Measurements from ENCODE around the gene GDF10. TPM values are rescaled to one million over a fixed set of nuclear protein-coding genes. Genes with fewer than 3 reads are reported as not detected.
A peak's percentile ranks its signal among the peaks of the same experiment; 100 is the strongest.

The GDF10 gene
- 0.19 and 0.25 TPM in 2 replicates for total RNA-seq (2021; fragmentation: NEBNext Ultra II Directional; extraction: Animal tissue kit (Norgen Biotek cat#: 25700))
- polyA plus RNA-seq (2011; rRNA removed): 0.27 and 0.32 TPM in 2 replicates
- polyA plus RNA-seq (2011; cell fraction: cytosol; rRNA removed): 0.08 TPM
- polyA plus RNA-seq (2011; cell fraction: nucleus; rRNA removed): 0.21 TPM
- 0.14 to 0.24 TPM (median 0.20 TPM) in 4 replicates for polyA plus RNA-seq (2012, experiment 1 of 2)
- 0.26 TPM for polyA plus RNA-seq (2012, experiment 2 of 2)
- polyA plus RNA-seq (2013, experiment 1 of 2): 0.28 TPM
- polyA plus RNA-seq (2013, experiment 2 of 2): 0.24 TPM
- 0.10 TPM in 1 of 2 replicates, not detected in the other for polyA minus RNA-seq (2011; rRNA and poly(A)+ RNA removed)
- not detected for polyA minus RNA-seq (2011; cell fraction: cytosol; rRNA and poly(A)+ RNA removed)
- polyA minus RNA-seq (2011; cell fraction: nucleus; rRNA and poly(A)+ RNA removed): not detected
- long read RNA-seq, experiment 1: 0 reads
- long read RNA-seq, experiment 2: 0 reads

GRCh38 chr10:47299611-47300428 lies at the start of gene GDF10:
TSS of gene GDF10 (plus strand) at chr10:47300197. CDS start at chr10:47300652, 455 bp downstream.
- FAIRE-seq (no peak), DNase-seq (ENCODE audit: low read depth in 1 of 2, low spot score in 2 of 2) (peak in 1 of 2 experiments; percentile 59)
- no peak within 1 kb of the TSS for H2BK120ac ChIP-seq (replicated peaks; ENCODE audit: low read depth, low read length)
- H2AFZ ChIP-seq (ENCODE audit: low read length): peak within 1 kb of the TSS; percentile 26; the same call in 1 of the 2 replicates
- H3K23ac ChIP-seq (ENCODE audit: insufficient read length): no peak within 1 kb of the TSS
- H3K4ac ChIP-seq (replicated peaks; ENCODE audit: insufficient read length, low read depth, low read length): no peak within 1 kb of the TSS
- no peak within 1 kb of the TSS for H3K18ac ChIP-seq (ENCODE audit: extremely low read depth, low read length)
- peak within 1 kb of the TSS; percentile 45 to 64 (median 49) for H3K4me3 ChIP-seq (ENCODE audit: extremely low read depth in 1 of 4, insufficient read depth in 2 of 4, low read depth in 3 of 4, low read length in 4 of 4)
- no peak within 1 kb of the TSS for H4K5ac ChIP-seq (ENCODE audit: insufficient read length, low read depth, low read length)
- WGBS, 2 experiments (ENCODE audit: extremely low coverage in 1 of 2, insufficient coverage in 1 of 2, insufficient read length in 1 of 2, insufficient replicate concordance in 2 of 2, low coverage in 1 of 2, low lambda C conversion rate in 2 of 2, missing lambda C conversion rate in 1 of 2): 10% methylated on average over 47 of the region's 64 CpGs; no CpG with 5 or more reads in 1 of the 2 experiments
- no peak within 1 kb of the TSS for H4K8ac ChIP-seq (ENCODE audit: extremely low read depth, insufficient read depth, low read length)
- H3K9me3 ChIP-seq (ENCODE audit: insufficient read depth in 2 of 2, low read depth in 1 of 2, low read length in 1 of 2): no peaks in the 10 kb centered on the region
- peaks cover 4 to 42% (median 34%) of the 10 kb centered on the region in 4 experiments for H3K27me3 ChIP-seq (replicated peaks in 1 of 4; ENCODE audit: control insufficient read depth in 3 of 4, extremely low read depth in 1 of 4, insufficient read depth in 3 of 4, low read length in 3 of 4)
- H2BK15ac ChIP-seq (ENCODE audit: low read length): no peak within 1 kb of the TSS
- H3K4me1 ChIP-seq (replicated peaks in 1 of 4; ENCODE audit: control insufficient read depth in 3 of 4, insufficient read depth in 4 of 4, low read length in 3 of 4): peaks cover 0 to 4% (median 2%) of the 10 kb centered on the region in 4 experiments; a peak in 1 of 7 replicates
- peaks cover 11% of the 10 kb centered on the region; the same call in 1 of the 2 replicates for H3K23me2 ChIP-seq (ENCODE audit: low read depth, low read length)
- H3K79me2 ChIP-seq (ENCODE audit: control insufficient read depth in 1 of 2, insufficient read depth in 2 of 2, low read length in 2 of 2): no peaks in the 10 kb centered on the region
- H2BK5ac ChIP-seq (ENCODE audit: low read depth, low read length): no peak within 1 kb of the TSS
- H3K14ac ChIP-seq (ENCODE audit: insufficient read length): no peak within 1 kb of the TSS
- no peaks in the 10 kb centered on the region for H3K36me3 ChIP-seq (ENCODE audit: control insufficient read depth in 2 of 4, insufficient read depth in 4 of 4, low read length in 3 of 4)
- H3K27ac ChIP-seq (ENCODE audit: low read depth, low read length): no peak within 1 kb of the TSS
- no peaks in the 10 kb centered on the region for H3K79me1 ChIP-seq (ENCODE audit: low read depth, low read length)
- no peak within 1 kb of the TSS for H3K9ac ChIP-seq (replicated peaks in 1 of 4; ENCODE audit: extremely low read depth in 1 of 4, low read depth in 3 of 4, low read length in 3 of 4)
- H3K56ac ChIP-seq (replicated peaks; ENCODE audit: insufficient read length, low read depth, low read length): no peak within 1 kb of the TSS
- H2AK5ac ChIP-seq (ENCODE audit: low read depth, low read length): no peak within 1 kb of the TSS
- no peak within 1 kb of the TSS for H4K91ac ChIP-seq (replicated peaks; ENCODE audit: insufficient read length, low read length)
- no peaks in the 10 kb centered on the region for H4K20me1 ChIP-seq (replicated peaks in 1 of 2; ENCODE audit: control insufficient read depth in 1 of 2, insufficient read depth in 2 of 2, low read length in 2 of 2)
- ChIA-PET CTCF (ENCODE audit: partially characterized antibody) (interaction anchor here (0.7 to 4.3 kb wide), 11 partner anchors 8 to 275 kb away, joined by 3 to 24 read pairs (median 5); no protein-coding TSS in a partner anchor), POLR2A (ENCODE audit: partially characterized antibody) (interaction anchor here (0.8 kb wide), 1 partner anchor 10 kb away, joined by 3 read pairs; no protein-coding TSS in a partner anchor)
- H2BK20ac ChIP-seq (ENCODE audit: low read length): no peak within 1 kb of the TSS
- H2BK12ac ChIP-seq (ENCODE audit: low read depth, low read length): no peak within 1 kb of the TSS
- TF ChIP-seq RFX5 (IDR thresholded peaks at IDR 0.05; ENCODE audit: borderline replicate concordance, low read depth, low read length) (no peak), YY1 (IDR thresholded peaks at IDR 0.05; ENCODE audit: low read depth, low read length) (no peak), MAFK (IDR thresholded peaks at IDR 0.05; ENCODE audit: low read depth, low read length) (no peak), POU5F1 (IDR thresholded peaks at IDR 0.05; ENCODE audit: low read depth, low read length) (no peak), SUZ12 (IDR thresholded peaks at IDR 0.05; ENCODE audit: low read length) (no peak)
- H3K4me2 ChIP-seq (ENCODE audit: insufficient read depth in 1 of 2, low read depth in 2 of 2, low read length in 2 of 2): peak within 1 kb of the TSS; percentile 69 to 80
